ENCODE measurements around the gene CENPV.
"Not testable (repeated sequence)": the region's sequence is repeated elsewhere in the genome, so short reads cannot be mapped to it uniquely, and the experiment has no call there.

DNA sequence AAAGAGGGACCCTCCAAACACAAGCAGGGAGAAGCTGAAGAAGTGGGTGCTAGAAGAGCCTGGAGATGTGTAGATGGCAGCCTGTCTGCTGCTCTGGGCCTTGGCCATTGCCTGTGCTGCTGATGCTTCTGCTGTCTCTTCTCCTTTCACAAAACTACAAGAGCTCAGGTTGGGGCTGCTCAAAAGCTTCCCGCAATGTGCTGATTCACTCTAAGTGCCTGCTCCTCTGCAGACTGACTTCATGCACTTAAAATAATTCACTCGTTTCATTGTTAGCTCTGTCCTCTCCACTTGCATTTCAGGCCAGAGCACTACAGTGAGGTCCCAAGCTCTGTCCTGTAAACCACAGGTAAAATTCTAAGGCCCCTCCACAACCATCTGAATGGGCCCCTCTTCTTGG is 43.4 kb upstream of the CENPV start:
- not testable (repeated sequence) for TF ChIP-seq POLR2A (IDR thresholded peaks at IDR 0.05)
- TF ChIP-seq, protein P1, sequence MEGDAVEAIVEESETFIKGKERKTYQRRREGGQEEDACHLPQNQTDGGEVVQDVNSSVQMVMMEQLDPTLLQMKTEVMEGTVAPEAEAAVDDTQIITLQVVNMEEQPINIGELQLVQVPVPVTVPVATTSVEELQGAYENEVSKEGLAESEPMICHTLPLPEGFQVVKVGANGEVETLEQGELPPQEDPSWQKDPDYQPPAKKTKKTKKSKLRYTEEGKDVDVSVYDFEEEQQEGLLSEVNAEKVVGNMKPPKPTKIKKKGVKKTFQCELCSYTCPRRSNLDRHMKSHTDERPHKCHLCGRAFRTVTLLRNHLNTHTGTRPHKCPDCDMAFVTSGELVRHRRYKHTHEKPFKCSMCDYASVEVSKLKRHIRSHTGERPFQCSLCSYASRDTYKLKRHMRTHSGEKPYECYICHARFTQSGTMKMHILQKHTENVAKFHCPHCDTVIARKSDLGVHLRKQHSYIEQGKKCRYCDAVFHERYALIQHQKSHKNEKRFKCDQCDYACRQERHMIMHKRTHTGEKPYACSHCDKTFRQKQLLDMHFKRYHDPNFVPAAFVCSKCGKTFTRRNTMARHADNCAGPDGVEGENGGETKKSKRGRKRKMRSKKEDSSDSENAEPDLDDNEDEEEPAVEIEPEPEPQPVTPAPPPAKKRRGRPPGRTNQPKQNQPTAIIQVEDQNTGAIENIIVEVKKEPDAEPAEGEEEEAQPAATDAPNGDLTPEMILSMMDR (IDR thresholded peaks at IDR 0.05): not testable (repeated sequence)
